GM12878 (cell line): ENCODE results near the gene EXPH5. TPM values are rescaled to one million over a fixed set of nuclear protein-coding genes. Genes with fewer than 3 reads are reported as not detected.

ENCODE experiments used
- ATAC-seq: fragments of 200-7000 bp; cut with Tn5 transposase; 3 replicates; pipeline ENCODE4 v1.9.1; 2020; ENCODE audit warnings: mild to moderate bottlenecking, moderate library complexity
- BruUV-seq: library from RNA; stranded (reverse); fragments of 400-500 nt; replicated peaks from 2 replicates; lab custom pipeline; 2021; lab: Mats Ljungman, UMichigan
- CTCF ChIA-PET: fragments of 300-600 bp; sonication (Branson Sonifier 250); formaldehyde crosslinking; extraction: SDS; loops from one replicate; lab custom pipeline; 2021; ENCODE audit warnings: inconsistent platforms; lab: Yijun Ruan, JAX
- POLR2A ChIA-PET: fragments of 350-600 bp; formaldehyde crosslinking; extraction: SDS; loops from one replicate; lab custom pipeline; 2021; ENCODE audit warnings: inconsistent platforms; lab: Charles Lee
- RAD21 ChIA-PET: fragments of 300-600 bp; sonication (Branson Sonifier 250); formaldehyde crosslinking; loops from one replicate; lab custom pipeline; 2023; ENCODE audit warnings: antibody characterized with exemption; ENCODE audit not compliant: unreplicated experiment; lab: Charles Lee
- SMC1A ChIA-PET: fragments of 300-600 bp; sonication (Branson Sonifier 250); formaldehyde crosslinking; loops from one replicate; lab custom pipeline; 2023; ENCODE audit not compliant: unreplicated experiment, uncharacterized antibody; lab: Charles Lee
- DNase-seq: peaks from one replicate; pipeline ENCODE4 v3.0.0-alpha.2; 2011; ENCODE audit warnings: low read depth, low spot score
- FAIRE-seq: peaks from 3 replicates; lab custom pipeline; 2011; peaks lifted over from hg19 to GRCh38; lab: Jason Lieb, UNC
- H2AFZ ChIP-seq: 2 replicates; pipeline ENCODE4 v1.6.0; 2011; ENCODE audit warnings: low read depth, low read length, control low read depth; ENCODE audit not compliant: control insufficient read depth
- H3K27ac ChIP-seq: 2 replicates; pipeline ENCODE4 v1.5.1; 2011; ENCODE audit warnings: control low read depth; ENCODE audit not compliant: control insufficient read depth, insufficient read depth
- H3K27me3 ChIP-seq, 2 experiments: replicated peaks in 1 of 2; 2 replicates each; pipeline versions ENCODE4 v1.6.0 to v1.6.1; 2011; ENCODE audit warnings: low read length in 1 of 2; ENCODE audit not compliant: control insufficient read depth in 2 of 2, insufficient read depth in 2 of 2
- H3K36me3 ChIP-seq, 2 experiments: 2 replicates each; pipeline ENCODE4 v1.5.1; 2011; ENCODE audit warnings: low read length in 1 of 2; ENCODE audit not compliant: control insufficient read depth in 2 of 2, insufficient read depth in 2 of 2
- H3K4me1 ChIP-seq: 2 replicates; pipeline ENCODE4 v1.6.1; 2011; ENCODE audit warnings: mild to moderate bottlenecking, low read length, moderate library complexity, mixed read lengths; ENCODE audit not compliant: control insufficient read depth, insufficient read depth
- H3K4me2 ChIP-seq: 2 replicates; pipeline ENCODE4 v1.6.0; 2011; ENCODE audit warnings: control low read depth; ENCODE audit not compliant: control insufficient read depth, insufficient read depth
- H3K4me3 ChIP-seq: fragments of 200-600 bp; sonication (generic); 2 replicates; pipeline ENCODE4 v1.5.1; 2016
- H3K79me2 ChIP-seq: 2 replicates; pipeline ENCODE4 v1.6.0; 2011; ENCODE audit warnings: low read length; ENCODE audit not compliant: control insufficient read depth, insufficient read depth
- H3K9ac ChIP-seq: 2 replicates; pipeline ENCODE4 v1.8.0; 2011; ENCODE audit warnings: low read length, control low read depth, mixed read lengths; ENCODE audit not compliant: control insufficient read depth, insufficient read depth
- H3K9me3 ChIP-seq: replicated peaks from 3 replicates; pipeline ENCODE4 v1.5.1; 2011; ENCODE audit warnings: mild to moderate bottlenecking, low read length; ENCODE audit not compliant: control insufficient read depth, insufficient read depth
- H4K20me1 ChIP-seq: 2 replicates; pipeline ENCODE4 v1.6.0; 2011; ENCODE audit not compliant: control insufficient read depth, insufficient read depth
- BHLHE40 ChIP-seq, 2 experiments: fragments of 450-650 bp in 1 of 2; IDR thresholded peaks; 2 replicates each; pipeline ENCODE4 v1.6.1; 2011 to 2017; ENCODE audit warnings: low read depth in 2 of 2, borderline replicate concordance in 1 of 2, improper control_type of control experiment in 1 of 2, low read length in 1 of 2, mild to moderate bottlenecking in 1 of 2
- BMI1 ChIP-seq: fragments of 450-650 bp; IDR thresholded peaks from 2 replicates; pipeline ENCODE4 v1.6.1; 2016; ENCODE audit warnings: mild to moderate bottlenecking, moderate library complexity, borderline replicate concordance
- CREM ChIP-seq: IDR thresholded peaks from 2 replicates; pipeline ENCODE4 v1.6.1; 2014; ENCODE audit warnings: antibody characterized with exemption, low read depth
- FOXM1 ChIP-seq: IDR thresholded peaks from 2 replicates; pipeline ENCODE4 v1.6.1; 2012; ENCODE audit warnings: low read depth, mild to moderate bottlenecking, inconsistent platforms, low read length, moderate library complexity
- HDAC6 ChIP-seq: fragments of 200-600 bp; sonication (generic); IDR thresholded peaks from one replicate; pipeline ENCODE4 v1.8.0; 2017; ENCODE audit warnings: antibody characterized with exemption; ENCODE audit not compliant: unreplicated experiment
- NFXL1 ChIP-seq: fragments of 450-650 bp; IDR thresholded peaks from 2 replicates; pipeline ENCODE4 v1.6.1; 2017; ENCODE audit warnings: antibody characterized with exemption, mild to moderate bottlenecking, borderline replicate concordance
- POU2F2 ChIP-seq: IDR thresholded peaks from 3 replicates; pipeline ENCODE4 v1.6.1; 2011; ENCODE audit warnings: low read depth, mild to moderate bottlenecking, low read length, borderline replicate concordance
- TAF1 ChIP-seq: IDR thresholded peaks from 2 replicates; pipeline ENCODE4 v1.6.1; 2011; ENCODE audit warnings: mild to moderate bottlenecking, low read depth, low read length, borderline replicate concordance
- ZBED1 ChIP-seq: IDR thresholded peaks from 2 replicates; pipeline ENCODE4 v1.6.1; 2016; ENCODE audit warnings: borderline replicate concordance
- ZNF207 ChIP-seq: fragments of 450-650 bp; IDR thresholded peaks from 2 replicates; pipeline ENCODE4 v1.6.1; 2014; ENCODE audit warnings: antibody characterized with exemption, mild to moderate bottlenecking, borderline replicate concordance
- ZSCAN29 ChIP-seq: fragments of 450-650 bp; IDR thresholded peaks from 2 replicates; pipeline ENCODE4 v1.6.1; 2017; ENCODE audit warnings: mild to moderate bottlenecking, moderate library complexity
- WGBS: methylation state at CpG from one replicate; pipeline ENCODE4 v1.1.6; 2016; ENCODE audit warnings: low lambda C conversion rate; ENCODE audit not compliant: insufficient replicate concordance, insufficient coverage; ENCODE audit errors: missing lambda C conversion rate; 5-methylcytosine and 5-hydroxymethylcytosine counted together
- in situ Hi-C: fragments of 300-500 bp; cut with MboI; formaldehyde crosslinking; loops from 9 replicates; pipeline ENCODE4 v1.14.3; 2018; ENCODE audit warnings: mixed read lengths
- intact Hi-C: fragments of 100-400 bp; cut with micrococcal nuclease; formaldehyde crosslinking; loops from one replicate; pipeline ENCODE4 v1.14.2; 2022; ENCODE audit not compliant: unreplicated experiment
- polyA plus RNA-seq, 11 experiments: library from polyadenylated mRNA; depleted of rRNA in 4 of 11; unstranded in 6 of 11; stranded (reverse) in 5 of 11; fragments of >200 nt; fragmentation: Nextera tagmentation in 4 of 11; fragmentation: Illumina TruSeq in 1 of 11; extraction: Ambion mirVana in 4 of 11; extraction: Trizol in 1 of 11; gene quantifications; 1 replicate in 1 of 11; 2 replicates in 10 of 11; pipeline versions ENCODE4 v1.2.1 to v1.2.3, GENCODE V29; 2011 to 2016; ENCODE audit warnings: inconsistent platforms in 2 of 11, missing spikeins in 2 of 11, low read depth in 1 of 11
- total RNA-seq, 4 experiments: library from RNA; depleted of rRNA in 3 of 4; stranded (reverse); fragments of >200 nt in 3 of 4; fragmentation: Illumina TruSeq in 1 of 4; extraction: Trizol in 1 of 4; gene quantifications; 2 replicates each; pipeline versions ENCODE4 v1.2.1 to v1.2.3, GENCODE V29; 2013 to 2021
- TF ChIP-seq, protein P1 (sequence below): fragments of 450-650 bp; formaldehyde crosslinking; IDR thresholded peaks from 2 replicates; pipeline ENCODE4 v1.5.0; 2022; ENCODE audit warnings: mild to moderate bottlenecking, missing genetic modification characterization

The EXPH5 gene
- total and polyA plus RNA-seq, 10 of the 15 experiments (the other 5 are each of a cell fraction or from before 2014, with no cell fraction given) = 0.69 to 11.1 (median 4.3) TPM

DNA sequence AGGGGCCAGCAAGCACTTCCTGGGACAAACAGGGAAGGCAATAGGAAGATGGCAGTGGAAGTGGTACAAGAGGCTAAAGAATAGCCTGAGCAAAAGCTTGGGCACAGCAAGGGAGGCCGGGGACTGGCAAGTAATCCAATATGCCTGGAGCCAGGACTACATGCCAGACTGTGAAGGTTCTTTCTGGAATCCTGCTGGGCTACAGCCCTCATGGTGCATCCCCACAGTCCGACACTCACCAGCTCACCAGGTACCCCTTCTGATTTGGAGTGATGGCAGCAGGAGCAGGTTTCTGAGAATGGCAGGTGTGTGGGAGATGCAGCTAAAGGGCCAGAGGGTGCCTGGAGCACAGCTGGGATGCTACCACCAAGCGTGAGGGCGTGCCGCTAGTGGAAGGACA is 63.1 kb downstream of the EXPH5 start:
- POLR2A ChIA-PET = interaction anchor here (0.5 to 0.9 kb wide), 2 partner anchors 24 to 1392 kb away, joined by 3 to 6 read pairs; no protein-coding TSS in a partner anchor
- no TSS peak for BruUV-seq
- no peak for ATAC-seq
- Histone ChIP-seq H4K20me1 (no peaks in the 10 kb centered on the region), H3K27me3 (no peaks in the 10 kb centered on the region), H3K9ac (no peak overlapping the region), H3K9me3 (no peaks in the 10 kb centered on the region), H2AFZ (no peak overlapping the region), H3K4me1 (no peaks in the 10 kb centered on the region), H3K36me3 (no peaks in the 10 kb centered on the region), H3K79me2 (no peaks in the 10 kb centered on the region), H3K27ac (no peak overlapping the region), H3K4me2 (no peak overlapping the region), H3K4me3 (no peak overlapping the region)
- SMC1A ChIA-PET = no interaction called here
- in situ Hi-C loops = no loop called here
- no peak for DNase-seq
- intact Hi-C loops = no loop called here
- RAD21 ChIA-PET = interaction anchor here (0.9 kb wide), 1 partner anchor 28 kb away, joined by 4 read pairs; no protein-coding TSS in a partner anchor
- CTCF ChIA-PET = interaction anchor here (1.3 kb wide), 1 partner anchor 23 kb away, joined by 3 read pairs; no protein-coding TSS in a partner anchor
- 70% methylated on average over 5 of the region's 5 CpGs for WGBS
- no peak for TF ChIP-seq BHLHE40 (IDR thresholded peaks at IDR 0.05; ENCODE audit: borderline replicate concordance in 1 of 2, low read depth in 2 of 2, low read length in 1 of 2)
- TF ChIP-seq FOXM1 = no peak
- no peak for TF ChIP-seq NFXL1
- no peak for TF ChIP-seq CREM
- no peak for TF ChIP-seq HDAC6
- TF ChIP-seq, protein P1, sequence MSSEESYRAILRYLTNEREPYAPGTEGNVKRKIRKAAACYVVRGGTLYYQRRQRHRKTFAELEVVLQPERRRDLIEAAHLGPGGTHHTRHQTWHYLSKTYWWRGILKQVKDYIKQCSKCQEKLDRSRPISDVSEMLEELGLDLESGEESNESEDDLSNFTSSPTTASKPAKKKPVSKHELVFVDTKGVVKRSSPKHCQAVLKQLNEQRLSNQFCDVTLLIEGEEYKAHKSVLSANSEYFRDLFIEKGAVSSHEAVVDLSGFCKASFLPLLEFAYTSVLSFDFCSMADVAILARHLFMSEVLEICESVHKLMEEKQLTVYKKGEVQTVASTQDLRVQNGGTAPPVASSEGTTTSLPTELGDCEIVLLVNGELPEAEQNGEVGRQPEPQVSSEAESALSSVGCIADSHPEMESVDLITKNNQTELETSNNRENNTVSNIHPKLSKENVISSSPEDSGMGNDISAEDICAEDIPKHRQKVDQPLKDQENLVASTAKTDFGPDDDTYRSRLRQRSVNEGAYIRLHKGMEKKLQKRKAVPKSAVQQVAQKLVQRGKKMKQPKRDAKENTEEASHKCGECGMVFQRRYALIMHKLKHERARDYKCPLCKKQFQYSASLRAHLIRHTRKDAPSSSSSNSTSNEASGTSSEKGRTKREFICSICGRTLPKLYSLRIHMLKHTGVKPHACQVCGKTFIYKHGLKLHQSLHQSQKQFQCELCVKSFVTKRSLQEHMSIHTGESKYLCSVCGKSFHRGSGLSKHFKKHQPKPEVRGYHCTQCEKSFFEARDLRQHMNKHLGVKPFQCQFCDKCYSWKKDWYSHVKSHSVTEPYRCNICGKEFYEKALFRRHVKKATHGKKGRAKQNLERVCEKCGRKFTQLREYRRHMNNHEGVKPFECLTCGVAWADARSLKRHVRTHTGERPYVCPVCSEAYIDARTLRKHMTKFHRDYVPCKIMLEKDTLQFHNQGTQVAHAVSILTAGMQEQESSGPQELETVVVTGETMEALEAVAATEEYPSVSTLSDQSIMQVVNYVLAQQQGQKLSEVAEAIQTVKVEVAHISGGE (CRISPR knock-in tag) = no peak
- no peak for TF ChIP-seq BMI1
- TF ChIP-seq ZNF207 = no peak
- no peak for TF ChIP-seq POU2F2
- TF ChIP-seq TAF1 = no peak
- TF ChIP-seq ZSCAN29 = no peak
- TF ChIP-seq ZBED1 = no peak
- FAIRE-seq = no peak
